CD4-positive, alpha-beta T cell treated with Interleukin-15 for 4 hours (primary cell): ENCODE data around the gene LEAP2.
A peak's percentile ranks its signal among the peaks of the same experiment; 100 is the strongest.

Experiments used
- DNase-seq: peaks from one replicate; pipeline ENCODE4 v3.0.0-alpha.2; 2020; ENCODE audit warnings: low spot score

LEAP2 gene

DNA sequence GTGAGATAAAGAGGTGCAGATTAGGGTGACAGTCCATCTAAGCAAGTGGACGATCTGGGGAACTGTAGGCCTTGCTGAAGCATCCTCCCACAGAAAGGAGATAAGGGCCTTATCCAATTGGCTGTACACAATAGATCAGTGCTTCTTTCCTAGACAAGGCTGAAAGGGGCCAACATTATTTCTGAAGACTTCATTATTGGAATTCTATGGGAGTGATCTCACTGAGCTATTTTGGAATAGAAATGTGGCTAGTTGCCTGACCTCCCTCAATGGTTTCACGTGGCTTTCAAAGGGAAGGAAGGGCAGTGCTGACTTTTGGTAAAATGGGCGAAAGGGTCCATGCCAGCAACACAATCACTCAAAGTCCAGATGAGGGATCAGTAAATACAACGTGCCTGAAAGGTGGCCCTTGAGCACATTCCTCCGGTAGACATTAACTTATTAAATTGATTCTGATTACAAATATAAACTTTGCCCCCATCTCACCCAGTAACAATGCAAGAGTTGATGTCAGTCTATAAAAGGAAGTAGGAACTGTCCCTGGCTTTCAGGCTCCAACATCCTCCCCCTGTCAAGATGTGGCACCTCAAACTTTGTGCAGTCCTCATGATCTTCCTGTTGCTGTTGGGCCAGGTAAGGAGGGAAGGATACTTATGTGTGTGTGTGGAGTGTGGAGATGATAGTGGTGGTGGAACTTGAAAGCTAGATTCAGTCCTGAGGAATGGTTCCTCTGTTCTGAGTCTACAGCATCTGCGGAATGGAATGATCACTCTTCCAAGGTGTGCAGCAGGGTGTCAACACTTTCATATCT is at the start of gene LEAP2:
TSS of gene LEAP2 (plus strand) at position 550 of the 811 bp plus-strand sequence. CDS start at position 577, 27 bp downstream.
- no peak for DNase-seq

- DNase-seq: no peak
Measured at GRCh38 chr5:132824426-132824825, 49.0 kb upstream of the LEAP2 start.

DNA sequence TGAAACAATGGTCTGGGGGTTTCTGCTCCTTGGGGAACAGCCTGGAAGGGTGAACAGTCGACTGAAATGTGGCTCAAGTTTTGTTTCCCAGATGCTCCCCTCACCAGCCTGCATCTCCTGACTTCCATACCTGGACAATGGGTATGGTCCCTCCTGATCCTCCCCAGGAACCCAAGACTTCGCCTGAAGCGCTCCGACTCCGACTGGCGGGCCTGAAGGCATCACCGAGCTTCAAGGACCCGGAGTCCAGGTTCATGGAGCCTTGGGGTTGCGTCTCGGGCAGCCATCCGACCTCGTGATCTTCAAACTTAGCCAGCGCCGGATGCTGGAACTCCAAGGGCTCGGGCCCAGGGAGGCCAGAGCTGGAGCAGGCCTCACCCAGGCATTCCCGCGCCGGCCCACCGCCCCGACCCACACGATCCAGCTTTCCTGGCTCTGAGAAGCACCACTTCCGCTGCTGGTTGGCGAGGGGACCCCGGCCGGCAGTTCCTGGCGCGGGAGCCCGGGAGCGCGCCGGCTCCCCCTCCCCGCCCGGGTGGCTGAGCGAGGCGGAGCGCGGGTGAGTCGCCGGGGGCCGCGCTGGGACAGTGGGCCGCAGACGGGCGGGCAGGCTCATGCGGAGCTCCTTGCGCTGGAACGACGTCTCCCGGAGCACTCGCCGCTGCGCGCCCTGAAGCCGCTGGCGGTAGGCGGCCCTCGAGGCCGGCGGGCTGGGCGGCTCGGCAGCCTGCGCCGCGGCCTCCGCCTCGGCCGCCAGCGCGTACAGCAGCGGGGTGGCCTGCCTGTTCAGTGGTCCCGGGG is 48.2 kb upstream of the LEAP2 start:
- DNase-seq: no peak

DNA sequence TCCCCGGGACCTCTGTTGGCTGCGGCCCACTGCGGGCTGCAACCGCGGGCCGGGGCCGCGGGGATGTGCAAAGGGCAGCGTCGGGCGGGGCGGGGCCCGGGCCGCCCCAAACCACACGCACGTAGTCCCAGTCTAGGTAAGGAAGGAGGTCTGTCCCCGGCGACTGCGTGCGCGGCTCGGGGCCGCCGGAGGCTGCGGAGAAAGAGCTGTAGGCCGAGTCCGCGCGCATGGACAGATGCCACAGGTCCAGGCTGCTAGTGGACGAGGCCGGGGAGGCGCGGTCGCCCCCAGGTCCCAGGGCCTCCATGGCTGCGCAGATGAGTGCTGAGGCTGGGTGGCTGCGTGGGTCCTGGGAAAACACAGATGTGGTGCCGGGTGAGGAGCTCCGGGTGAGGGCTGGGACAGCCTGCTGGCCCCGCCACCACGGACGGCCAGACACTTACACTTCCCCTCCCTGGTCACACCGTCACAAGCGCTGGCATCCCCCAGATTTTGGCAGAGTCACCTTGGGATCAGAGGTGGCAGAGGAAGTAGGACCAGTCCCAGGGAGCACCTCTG is 47.6 kb upstream of the LEAP2 start:
- DNase-seq: no peak

DNA sequence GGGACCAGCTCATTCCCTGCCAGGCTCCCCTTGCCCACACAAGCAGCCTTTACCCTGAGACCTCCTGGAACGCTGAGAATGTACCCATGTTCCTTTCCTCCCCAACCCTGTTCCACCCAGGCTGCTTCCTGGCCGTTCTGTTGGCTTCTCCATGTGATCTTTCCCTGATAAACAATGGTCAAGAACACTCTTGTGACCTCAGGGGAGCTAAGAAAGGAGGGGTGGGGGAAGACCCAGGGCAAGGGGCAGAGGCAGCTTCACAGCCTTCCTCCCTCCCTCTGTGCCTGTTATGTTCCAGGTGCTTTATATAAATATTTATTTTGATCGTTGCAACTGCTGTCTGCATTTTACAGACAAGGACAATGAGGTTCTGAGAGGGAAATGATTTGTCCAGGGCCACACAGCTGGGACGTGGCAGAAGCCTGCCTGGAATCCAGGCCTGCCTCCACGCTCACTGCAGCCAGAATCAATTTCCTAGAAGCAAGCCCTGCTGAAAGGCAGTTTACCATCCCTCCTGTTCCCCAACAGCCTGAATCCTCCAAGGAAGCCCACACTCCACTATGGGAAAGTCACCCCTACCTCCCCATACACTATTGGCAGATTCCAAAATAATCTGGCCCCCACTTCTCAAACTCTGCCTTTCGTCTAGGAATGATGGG is 46.9 kb upstream of the LEAP2 start:
- no peak for DNase-seq

DNA sequence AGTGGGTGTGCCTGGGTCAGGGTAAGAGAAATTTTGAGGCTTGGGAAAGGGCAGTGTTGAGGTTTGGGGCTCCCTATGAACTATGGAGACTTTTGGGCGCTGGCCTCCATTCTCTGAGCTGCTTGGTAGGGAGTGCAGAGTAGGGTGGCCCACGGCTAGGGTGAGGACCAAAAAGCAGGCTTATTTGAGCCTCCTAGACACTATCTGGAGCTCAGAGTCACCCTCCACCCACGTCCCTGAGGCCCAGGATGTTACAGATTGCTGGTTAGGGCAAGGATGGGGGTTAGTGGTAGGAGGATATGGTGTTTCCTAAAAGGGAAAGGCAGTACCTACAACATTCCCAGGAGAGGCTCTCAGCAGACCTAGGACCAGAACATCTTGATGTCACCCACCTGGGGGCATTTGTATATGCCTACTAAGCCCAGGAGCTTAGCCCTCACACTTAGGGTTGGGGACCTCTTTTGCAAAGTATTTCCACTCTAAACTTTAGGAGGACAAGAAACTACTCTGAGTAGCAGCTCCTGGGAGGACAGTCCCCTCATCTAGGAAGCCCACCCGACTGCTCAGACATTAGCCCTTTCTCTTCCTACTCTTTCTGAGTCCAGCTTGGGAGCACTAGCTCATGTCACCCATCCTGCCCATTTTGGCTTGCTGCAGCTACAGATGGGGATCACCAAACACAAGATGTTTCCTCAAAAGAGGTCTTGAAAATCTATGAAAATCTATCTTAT is 45.4 kb upstream of the LEAP2 start:
- no peak for DNase-seq

GRCh38 chr5:132828846-132829494 is 44.5 kb upstream of the LEAP2 start:
- DNase-seq: no peak

GRCh38 chr5:132829742-132830435 is 43.6 kb upstream of the LEAP2 start:
- peak; percentile 64 for DNase-seq

GRCh38 chr5:132830436-132831094 is 42.9 kb upstream of the LEAP2 start, which contains the start of gene SHROOM1:
SHROOM1 (minus strand) TSS chr5:132830647; CDS start chr5:132826140, 4,507 bp downstream.
- DNase-seq: no peak

GRCh38 chr5:132831095-132831860 is 42.2 kb upstream of the LEAP2 start:
- no peak for DNase-seq

- DNase-seq: no peak
Measured at GRCh38 chr5:132832612-132833011, 40.9 kb upstream of the LEAP2 start.

DNA sequence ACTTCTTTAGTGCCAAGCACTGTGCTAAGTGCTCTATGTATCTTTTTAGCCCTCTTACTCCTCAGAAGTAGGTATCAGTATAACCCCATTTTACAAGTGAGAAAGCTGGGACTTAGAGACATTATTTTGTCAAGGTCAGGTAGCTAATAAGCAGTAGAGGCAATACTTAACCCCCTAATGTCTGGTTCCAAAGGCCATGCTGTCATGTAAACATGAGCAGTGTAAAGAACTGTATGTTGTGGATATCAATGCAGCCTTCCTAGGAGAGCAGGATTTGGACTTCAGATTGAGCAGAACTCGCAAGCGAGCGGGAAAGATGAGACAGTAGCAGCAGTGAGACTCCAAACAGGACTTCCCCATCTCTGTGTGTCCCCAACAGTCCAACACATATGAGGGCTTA is 39.4 kb upstream of the LEAP2 start:
- DNase-seq: no peak

- DNase-seq: no peak
Measured at GRCh38 chr5:132836852-132837251, 36.6 kb upstream of the LEAP2 start.

DNA sequence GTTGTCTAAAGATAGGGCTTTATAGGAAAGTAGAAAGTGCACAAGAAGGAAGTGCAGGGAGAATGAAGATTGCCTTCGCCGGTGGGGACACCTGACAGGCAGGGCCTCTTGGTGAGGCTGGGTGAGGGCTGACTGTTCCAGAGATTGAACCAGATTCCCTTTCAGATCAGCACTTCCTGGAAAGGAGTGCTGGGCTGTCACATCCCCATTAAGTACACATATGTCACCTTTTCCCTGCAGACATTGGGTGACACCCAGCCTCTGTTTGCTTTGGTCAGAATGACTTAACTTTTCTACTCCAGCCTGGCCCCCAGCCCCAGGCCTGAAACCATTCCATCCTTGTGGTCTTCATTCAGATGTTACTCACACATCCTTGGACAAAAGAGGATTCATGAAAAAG is 35.6 kb upstream of the LEAP2 start:
- DNase-seq: no peak

DNA sequence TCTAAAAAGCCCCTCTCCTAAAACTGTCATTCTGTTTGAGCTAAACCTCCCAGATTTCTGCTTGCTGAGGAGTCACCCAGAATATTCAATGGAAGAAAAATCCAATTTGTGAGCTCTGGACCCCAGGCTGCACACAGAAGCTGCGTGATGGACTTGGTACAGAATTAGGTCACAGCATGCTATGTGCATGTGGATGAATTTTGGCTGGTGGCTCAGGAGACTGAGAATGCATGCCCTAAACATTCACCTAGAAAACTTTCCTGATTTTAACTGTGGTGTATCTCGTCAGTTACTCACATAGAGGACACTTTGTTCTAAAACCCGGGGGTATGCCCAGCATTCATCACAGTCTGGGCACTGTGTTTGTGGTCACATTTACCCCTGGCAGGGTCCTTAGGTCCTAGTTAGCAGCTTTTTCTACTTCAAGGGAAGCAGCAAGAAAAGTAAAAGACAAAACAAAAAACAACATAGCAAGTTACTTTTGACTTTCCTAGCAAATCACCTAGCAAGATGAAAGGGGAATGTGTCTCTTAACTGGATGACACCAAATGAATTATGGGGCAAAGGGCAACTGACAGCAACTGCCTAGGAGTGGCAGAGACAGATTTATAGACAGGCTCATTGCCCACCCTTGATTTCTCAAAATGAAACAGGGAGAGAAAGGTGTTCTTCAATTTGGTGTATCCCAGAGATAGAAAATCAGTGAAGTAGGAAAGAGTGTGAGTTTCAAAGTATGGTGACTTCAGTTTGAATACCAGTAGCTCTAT is 34.8 kb upstream of the LEAP2 start:
- no peak for DNase-seq

- DNase-seq: no peak
Measured at GRCh38 chr5:132839426-132840301, 33.8 kb upstream of the LEAP2 start.

GRCh38 chr5:132840313-132840712 is 33.2 kb upstream of the LEAP2 start:
- no peak for DNase-seq
